ENCODE results near the gene IFITM10.

Gene IFITM10

DNA sequence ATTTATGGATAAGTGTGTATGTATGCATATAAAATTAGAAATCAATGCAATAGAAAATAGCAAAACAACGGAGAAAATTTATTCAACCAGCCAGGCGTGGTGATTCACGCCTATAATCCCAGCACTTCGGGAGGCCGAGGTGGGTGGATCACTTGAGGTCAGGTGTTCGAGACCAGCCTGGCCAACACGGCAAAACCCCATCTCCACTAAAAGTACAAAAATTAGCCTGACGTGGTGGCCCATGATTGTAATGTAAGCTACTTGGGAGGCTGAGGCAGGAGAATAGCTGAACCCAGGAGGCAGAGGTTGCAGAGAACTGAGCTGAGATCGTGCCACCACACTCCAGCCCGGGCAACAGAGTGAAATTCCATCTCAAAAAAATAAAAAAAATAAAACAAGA lies 47.9 kb downstream of the IFITM10 start:
- DNase-seq (ENCODE audit: insufficient read length, low spot score) (no peak), FAIRE-seq (no peak)
- TF ChIP-seq, protein P1, sequence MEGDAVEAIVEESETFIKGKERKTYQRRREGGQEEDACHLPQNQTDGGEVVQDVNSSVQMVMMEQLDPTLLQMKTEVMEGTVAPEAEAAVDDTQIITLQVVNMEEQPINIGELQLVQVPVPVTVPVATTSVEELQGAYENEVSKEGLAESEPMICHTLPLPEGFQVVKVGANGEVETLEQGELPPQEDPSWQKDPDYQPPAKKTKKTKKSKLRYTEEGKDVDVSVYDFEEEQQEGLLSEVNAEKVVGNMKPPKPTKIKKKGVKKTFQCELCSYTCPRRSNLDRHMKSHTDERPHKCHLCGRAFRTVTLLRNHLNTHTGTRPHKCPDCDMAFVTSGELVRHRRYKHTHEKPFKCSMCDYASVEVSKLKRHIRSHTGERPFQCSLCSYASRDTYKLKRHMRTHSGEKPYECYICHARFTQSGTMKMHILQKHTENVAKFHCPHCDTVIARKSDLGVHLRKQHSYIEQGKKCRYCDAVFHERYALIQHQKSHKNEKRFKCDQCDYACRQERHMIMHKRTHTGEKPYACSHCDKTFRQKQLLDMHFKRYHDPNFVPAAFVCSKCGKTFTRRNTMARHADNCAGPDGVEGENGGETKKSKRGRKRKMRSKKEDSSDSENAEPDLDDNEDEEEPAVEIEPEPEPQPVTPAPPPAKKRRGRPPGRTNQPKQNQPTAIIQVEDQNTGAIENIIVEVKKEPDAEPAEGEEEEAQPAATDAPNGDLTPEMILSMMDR (IDR thresholded peaks at IDR 0.05; ENCODE audit: insufficient read depth, missing control alignments) = no peak

DNA sequence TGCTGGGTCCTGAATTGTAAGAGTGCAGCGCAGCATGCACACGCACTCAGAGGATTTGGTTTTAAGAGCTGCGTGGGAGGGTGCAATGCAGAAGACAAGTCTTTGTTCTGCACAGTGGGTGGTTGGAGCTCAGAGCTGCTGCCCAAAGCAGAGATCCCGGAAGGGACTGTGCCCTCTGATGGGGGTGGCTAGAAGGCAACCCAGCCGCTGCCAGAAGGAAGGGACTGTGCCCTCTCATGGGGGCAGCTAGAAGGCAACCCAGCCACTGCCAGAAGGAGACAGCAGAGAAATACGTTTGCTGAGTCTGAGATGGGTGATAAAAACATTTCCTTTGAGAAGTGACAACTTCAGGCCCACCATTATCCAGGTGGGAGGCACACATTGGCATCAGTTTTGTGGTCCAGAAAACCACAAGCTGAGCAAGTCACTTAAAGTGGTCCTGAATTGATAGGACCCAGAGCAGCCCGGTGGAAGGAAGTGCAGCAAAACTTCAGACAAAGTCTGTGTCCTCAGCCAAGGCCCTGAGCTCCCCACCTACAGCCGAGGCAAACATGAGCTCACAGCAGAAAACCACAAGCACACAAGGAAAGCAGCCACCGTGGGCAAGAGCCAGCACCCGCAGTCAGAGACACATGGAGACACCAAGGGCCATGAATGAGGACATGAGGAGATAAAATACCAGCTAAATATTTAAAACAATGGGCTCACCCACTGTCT lies 49.1 kb downstream of the IFITM10 start:
- DNase-seq (ENCODE audit: insufficient read length, low spot score) (no peak), FAIRE-seq (no peak)
- TF ChIP-seq, protein P1 (IDR thresholded peaks at IDR 0.05; ENCODE audit: insufficient read depth, missing control alignments) = no peak

DNA sequence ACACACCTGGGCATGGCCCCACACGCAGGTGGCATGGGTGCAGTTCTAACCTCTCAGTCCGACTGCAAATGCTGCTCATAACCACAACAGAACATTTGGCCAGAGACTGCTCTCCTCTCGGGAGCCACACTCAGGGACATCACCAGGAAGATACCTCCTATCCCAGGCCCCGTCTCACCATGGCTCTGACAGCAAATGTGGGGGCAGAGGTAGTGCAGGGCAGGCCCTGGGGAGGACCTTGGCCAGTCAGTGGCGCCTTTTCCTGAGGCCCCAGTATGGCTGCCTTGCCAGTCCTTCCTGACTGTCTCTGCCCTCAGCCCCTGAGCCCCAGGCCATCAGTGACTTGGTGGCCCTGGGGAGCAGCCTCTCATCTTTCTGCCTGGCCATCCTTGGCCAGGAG lies 50.6 kb downstream of the IFITM10 start:
- DNase-seq (ENCODE audit: insufficient read length, low spot score) (no peak), FAIRE-seq (no peak)
- TF ChIP-seq, protein P1 (IDR thresholded peaks at IDR 0.05; ENCODE audit: insufficient read depth, missing control alignments) = no peak

DNA sequence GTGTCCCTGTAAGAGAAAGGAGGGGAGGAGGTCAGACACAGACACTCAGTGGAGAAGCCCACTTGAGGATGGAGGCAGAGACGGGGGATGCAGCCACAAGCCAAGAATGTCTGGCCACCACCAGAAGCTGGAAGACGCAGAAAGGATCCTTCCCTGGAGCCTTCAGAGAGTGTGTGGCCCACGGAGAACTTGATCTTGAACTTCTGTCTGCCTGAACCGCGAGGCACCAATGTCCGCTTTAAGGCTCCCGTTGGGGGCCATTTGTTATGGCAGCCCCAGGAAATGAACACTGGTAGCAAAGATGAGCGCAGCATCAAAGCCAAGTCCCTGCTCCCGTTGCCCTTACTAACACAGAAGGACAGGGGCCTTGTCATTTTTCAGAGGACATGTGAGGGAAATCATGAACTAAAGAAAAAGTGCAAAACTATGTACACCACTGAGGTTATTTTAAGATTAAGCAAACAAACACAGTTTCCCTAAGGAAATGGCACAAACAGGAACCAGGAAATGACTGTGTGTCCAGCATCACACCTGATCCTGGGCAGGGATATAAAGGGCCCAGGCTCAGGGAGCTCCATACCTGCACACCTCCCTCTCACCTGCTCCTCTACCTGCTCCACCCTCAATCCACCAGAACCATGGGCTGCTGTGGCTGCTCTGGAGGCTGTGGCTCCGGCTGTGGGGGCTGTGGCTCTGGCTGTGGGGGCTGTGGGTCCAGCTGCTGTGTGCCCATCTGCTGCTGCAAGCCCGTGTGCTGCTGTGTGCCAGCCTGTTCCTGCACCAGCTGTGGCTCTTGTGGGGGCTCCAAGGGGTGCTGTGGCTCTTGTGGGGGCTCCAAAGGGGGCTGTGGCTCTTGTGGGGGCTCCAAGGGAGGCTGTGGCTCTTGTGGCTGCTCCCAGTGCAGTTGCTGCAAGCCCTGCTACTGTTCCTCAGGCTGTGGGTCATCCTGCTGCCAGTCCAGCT lies 53.5 kb downstream of the IFITM10 start, which contains the start of gene KRTAP5-6:
Gene KRTAP5-6, plus strand, starts transcription at position 588 of the 963 bp plus-strand sequence. Its CDS starts 51 bp downstream, at position 639.
- DNase-seq (ENCODE audit: insufficient read length, low spot score) = no peak
- no peak for FAIRE-seq
- TF ChIP-seq, protein P1 (IDR thresholded peaks at IDR 0.05; ENCODE audit: insufficient read depth, missing control alignments) = no peak

DNA sequence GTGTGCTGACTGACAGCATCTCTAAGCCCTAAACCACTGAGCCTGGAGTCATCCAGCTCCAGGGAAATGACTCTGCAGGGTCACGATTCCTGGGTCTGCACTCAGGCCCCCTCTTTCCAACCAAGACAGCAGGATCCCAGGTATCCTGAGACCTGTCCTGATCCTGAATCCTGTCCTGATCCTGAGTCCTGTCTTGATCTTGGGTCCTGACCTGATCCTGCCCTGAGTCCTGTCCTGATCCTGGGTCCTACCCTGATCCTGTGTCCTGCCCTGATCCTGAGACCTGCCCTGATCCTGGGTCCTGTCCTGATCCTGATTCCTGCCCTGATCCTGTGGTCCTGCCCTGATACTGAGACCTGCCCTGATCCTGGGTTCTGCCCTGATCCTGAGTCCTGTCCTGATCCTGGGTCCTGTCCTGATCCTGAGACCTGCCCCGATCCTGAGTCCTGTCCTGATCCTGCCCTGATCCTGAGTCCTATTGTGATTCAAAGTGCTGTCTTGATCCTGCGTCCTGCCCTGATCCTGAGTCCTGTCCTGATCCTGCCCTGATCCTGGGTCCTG lies 54.8 kb downstream of the IFITM10 start:
- DNase-seq (ENCODE audit: insufficient read length, low spot score) (no peak), FAIRE-seq (no peak)
- TF ChIP-seq, protein P1 (IDR thresholded peaks at IDR 0.05; ENCODE audit: insufficient read depth, missing control alignments) = no peak

DNA sequence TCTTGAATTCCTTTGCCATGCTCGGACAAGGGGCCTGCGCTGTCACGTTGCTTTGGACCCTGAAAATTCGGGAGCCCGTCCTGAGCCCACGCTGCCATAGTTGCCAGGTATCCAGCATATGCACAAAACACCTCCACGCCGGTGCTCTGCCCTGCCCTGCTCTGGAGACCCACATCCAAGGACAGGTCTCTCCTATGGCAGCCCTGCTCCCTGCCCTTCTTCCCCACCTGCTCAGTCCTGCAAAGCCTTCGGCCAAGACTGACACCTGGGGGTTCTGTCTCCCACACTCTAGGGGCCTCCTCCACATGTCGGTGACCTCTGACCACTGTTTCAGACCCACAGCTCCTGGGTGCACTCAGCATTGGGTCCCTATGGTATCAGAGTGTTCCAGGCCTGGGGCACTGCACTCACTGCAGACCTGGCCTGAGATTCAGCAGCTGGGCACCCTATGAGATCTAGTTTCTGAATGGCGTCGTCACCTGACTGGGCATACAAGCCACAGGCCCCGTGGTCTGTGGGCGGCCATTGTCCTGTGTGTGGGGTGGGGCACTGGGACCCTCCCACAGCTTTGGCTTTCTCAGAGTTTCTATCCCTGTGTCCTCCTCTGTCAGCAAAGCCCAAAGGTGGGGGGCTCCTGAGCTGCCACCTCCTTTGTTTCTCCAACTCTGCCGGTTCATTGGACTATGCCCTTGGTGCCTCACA lies 55.4 kb downstream of the IFITM10 start:
- TF ChIP-seq, protein P1 (IDR thresholded peaks at IDR 0.05; ENCODE audit: insufficient read depth, missing control alignments) = no peak
- no peak for DNase-seq (ENCODE audit: insufficient read length, low spot score)
- no peak for FAIRE-seq

Measured in D721Med (cell line).